ENCODE measurements around the gene MS4A18. TPM values are rescaled to one million over a fixed set of nuclear protein-coding genes. Genes with fewer than 3 reads are reported as not detected.
"Not testable (repeated sequence)": the region's sequence is repeated elsewhere in the genome, so short reads cannot be mapped to it uniquely, and the experiment has no call there.

MS4A18 gene
- total RNA-seq, 1 experiment from 2014 or later = not detected

DNA sequence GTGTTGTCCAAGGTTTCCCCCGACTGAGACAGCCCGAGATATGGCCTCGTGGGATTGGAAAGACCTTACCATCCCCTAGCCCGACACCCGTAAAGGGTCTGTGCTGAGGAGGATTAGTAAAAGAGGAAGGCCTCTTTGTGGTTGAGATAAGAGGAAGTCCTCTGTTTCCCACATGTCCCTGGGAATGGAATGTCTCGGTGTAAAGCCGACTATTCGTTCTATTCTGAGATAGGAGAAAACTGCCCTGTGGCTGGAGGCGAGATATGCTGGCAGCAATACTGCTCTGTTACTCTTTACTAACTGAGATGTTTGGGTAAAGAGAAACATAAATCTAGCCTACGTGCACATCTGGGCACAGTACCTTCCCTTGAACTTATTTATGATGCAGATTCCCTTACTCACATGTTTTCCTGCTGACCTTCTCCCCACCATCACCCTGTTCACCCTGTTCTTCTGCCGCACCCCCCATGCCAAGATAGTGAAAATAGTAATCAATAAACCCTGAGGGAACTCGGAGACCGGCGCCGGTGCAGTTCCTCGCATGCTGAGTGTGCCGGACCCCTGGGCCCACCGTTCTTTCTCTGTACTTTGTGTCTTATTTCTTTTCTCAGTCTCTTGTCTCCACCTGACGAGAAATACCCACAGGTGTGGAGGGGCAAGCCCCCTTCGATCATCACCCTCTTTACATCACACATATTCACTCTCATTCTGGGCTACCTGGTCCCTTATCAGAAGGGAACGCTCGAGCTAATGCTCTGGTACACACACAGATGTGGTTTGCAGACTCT is 35.1 kb downstream of the MS4A18 start:
- H3K9me2 ChIP-seq (ENCODE audit: insufficient read depth); H3K9me3 ChIP-seq (ENCODE audit: control insufficient read depth in 1 of 2, insufficient read depth in 1 of 2, low read depth in 1 of 2, low read length in 2 of 2); BruUV-seq (replicated peaks); POLR2A ChIA-PET; ATAC-seq; H3K27ac ChIP-seq (ENCODE audit: low read depth, low read length); H3K4me1 ChIP-seq (ENCODE audit: control insufficient read depth in 1 of 2, insufficient read depth in 2 of 2, low read length in 2 of 2); RAD21 ChIA-PET (ENCODE audit: low non-redundant PET in 1 of 2, low total read pairs in 2 of 2, uncharacterized antibody in 2 of 2, unreplicated experiment in 2 of 2); H3K9ac ChIP-seq (ENCODE audit: low read length); H3K4me3 ChIP-seq (replicated peaks in 1 of 2; ENCODE audit: low read depth in 1 of 2, low read length in 2 of 2); H3K79me2 ChIP-seq (ENCODE audit: insufficient read depth, low read length); DNase-seq (ENCODE audit: low read depth, low spot score); H3K27me3 ChIP-seq (ENCODE audit: insufficient read depth, low read length); H2AFZ ChIP-seq (ENCODE audit: low read depth, low read length, poor library complexity, severe bottlenecking); H3K36me3 ChIP-seq (ENCODE audit: control insufficient read depth in 1 of 2, insufficient read depth in 2 of 2, low read length in 2 of 2); H4K20me1 ChIP-seq (ENCODE audit: insufficient read depth); CTCF ChIA-PET; H3K4me2 ChIP-seq (ENCODE audit: low read length): not testable (repeated sequence)
- intact Hi-C loops (cut with micrococcal nuclease) = loop anchor here (5.0 kb wide), 1 partner anchor 492 kb away; no protein-coding TSS in a partner anchor

DNA sequence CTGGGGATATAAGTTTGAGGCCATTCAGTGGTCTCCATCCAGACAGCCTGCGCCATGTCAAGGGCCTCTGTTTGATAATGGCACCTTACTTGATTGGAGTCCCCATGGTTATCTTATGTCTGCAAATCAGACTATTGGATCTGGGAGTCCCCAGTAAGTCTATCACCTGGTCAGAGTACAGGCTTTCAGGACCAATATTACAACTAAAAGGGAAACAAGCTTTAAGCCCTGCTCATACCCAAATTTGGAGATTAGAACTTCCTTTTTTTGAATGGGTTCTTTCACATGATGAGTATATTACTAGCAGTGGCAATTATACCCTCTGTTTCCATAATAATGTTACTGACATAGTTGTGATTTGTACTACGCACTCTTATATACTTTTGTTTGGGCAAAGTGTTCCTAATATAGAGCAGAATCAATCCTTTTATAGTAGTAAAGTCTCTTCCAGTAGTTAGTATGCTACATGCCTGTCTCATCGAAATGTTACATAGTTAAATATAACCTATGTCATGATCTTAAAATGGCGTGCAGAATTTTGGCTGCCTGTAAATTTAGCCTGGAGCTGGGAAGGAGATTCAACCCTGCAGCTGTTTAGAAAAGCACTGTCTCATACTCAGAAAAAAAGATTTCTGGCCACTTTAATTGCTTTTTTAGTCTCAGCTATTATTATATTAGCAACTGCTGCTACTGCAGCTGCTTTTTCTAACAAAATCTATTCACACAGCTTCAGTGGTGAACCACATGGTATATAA is 37.1 kb downstream of the MS4A18 start:
- POLR2A ChIA-PET = no interaction called here
- RAD21 ChIA-PET (ENCODE audit: low non-redundant PET in 1 of 2, low total read pairs in 2 of 2, uncharacterized antibody in 2 of 2, unreplicated experiment in 2 of 2) = no interaction called here
- Histone ChIP-seq H3K79me2 (ENCODE audit: insufficient read depth, low read length) (no peaks in the 10 kb centered on the region), H3K4me2 (ENCODE audit: low read length) (no peak overlapping the region), H3K9me2 (ENCODE audit: insufficient read depth) (no peaks in the 10 kb centered on the region), H4K20me1 (ENCODE audit: insufficient read depth) (no peaks in the 10 kb centered on the region), H3K9me3 (ENCODE audit: control insufficient read depth in 1 of 2, insufficient read depth in 1 of 2, low read depth in 1 of 2, low read length in 2 of 2) (no peaks in the 10 kb centered on the region), H2AFZ (ENCODE audit: low read depth, low read length, poor library complexity, severe bottlenecking) (no peak overlapping the region), H3K4me3 (replicated peaks in 1 of 2; ENCODE audit: low read depth in 1 of 2, low read length in 2 of 2) (no peak overlapping the region), H3K9ac (ENCODE audit: low read length) (no peak overlapping the region), H3K27me3 (ENCODE audit: insufficient read depth, low read length) (0 out of 2 replicates have a peak, but pooled peaks cover 5% of the 10 kb centered on the region), H3K4me1 (ENCODE audit: control insufficient read depth in 1 of 2, insufficient read depth in 2 of 2, low read length in 2 of 2) (no peaks in the 10 kb centered on the region), H3K27ac (ENCODE audit: low read depth, low read length) (no peak overlapping the region), H3K36me3 (ENCODE audit: control insufficient read depth in 1 of 2, insufficient read depth in 2 of 2, low read length in 2 of 2) (no peaks in the 10 kb centered on the region)
- intact Hi-C loops (cut with micrococcal nuclease) = no loop called here
- TF ChIP-seq RAD21 (IDR thresholded peaks at IDR 0.05; ENCODE audit: low read depth) (no peak), SP1 (IDR thresholded peaks at IDR 0.05; ENCODE audit: low read depth) (no peak), SIN3A (IDR thresholded peaks at IDR 0.05; ENCODE audit: low read depth) (no peak)
- TF ChIP-seq, protein P1, sequence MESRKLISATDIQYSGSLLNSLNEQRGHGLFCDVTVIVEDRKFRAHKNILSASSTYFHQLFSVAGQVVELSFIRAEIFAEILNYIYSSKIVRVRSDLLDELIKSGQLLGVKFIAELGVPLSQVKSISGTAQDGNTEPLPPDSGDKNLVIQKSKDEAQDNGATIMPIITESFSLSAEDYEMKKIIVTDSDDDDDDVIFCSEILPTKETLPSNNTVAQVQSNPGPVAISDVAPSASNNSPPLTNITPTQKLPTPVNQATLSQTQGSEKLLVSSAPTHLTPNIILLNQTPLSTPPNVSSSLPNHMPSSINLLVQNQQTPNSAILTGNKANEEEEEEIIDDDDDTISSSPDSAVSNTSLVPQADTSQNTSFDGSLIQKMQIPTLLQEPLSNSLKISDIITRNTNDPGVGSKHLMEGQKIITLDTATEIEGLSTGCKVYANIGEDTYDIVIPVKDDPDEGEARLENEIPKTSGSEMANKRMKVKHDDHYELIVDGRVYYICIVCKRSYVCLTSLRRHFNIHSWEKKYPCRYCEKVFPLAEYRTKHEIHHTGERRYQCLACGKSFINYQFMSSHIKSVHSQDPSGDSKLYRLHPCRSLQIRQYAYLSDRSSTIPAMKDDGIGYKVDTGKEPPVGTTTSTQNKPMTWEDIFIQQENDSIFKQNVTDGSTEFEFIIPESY (IDR thresholded peaks at IDR 0.05; ENCODE audit: extremely low read depth, insufficient replicate concordance, low read length) = no peak
- TF ChIP-seq, protein P2, sequence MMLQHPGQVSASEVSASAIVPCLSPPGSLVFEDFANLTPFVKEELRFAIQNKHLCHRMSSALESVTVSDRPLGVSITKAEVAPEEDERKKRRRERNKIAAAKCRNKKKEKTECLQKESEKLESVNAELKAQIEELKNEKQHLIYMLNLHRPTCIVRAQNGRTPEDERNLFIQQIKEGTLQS (IDR thresholded peaks at IDR 0.05) = no peak
- TF ChIP-seq, protein P3, sequence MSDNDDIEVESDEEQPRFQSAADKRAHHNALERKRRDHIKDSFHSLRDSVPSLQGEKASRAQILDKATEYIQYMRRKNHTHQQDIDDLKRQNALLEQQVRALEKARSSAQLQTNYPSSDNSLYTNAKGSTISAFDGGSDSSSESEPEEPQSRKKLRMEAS (IDR thresholded peaks at IDR 0.05) = no peak
- no peak for ATAC-seq
- no peak for DNase-seq (ENCODE audit: low read depth, low spot score)
- no TSS peak for BruUV-seq (replicated peaks)
- CTCF ChIA-PET = interaction anchor here (2.3 to 4.3 kb wide), 2 partner anchors 13 to 398 kb away, joined by 11 to 31 read pairs; no protein-coding TSS in a partner anchor

Data from HCT116 (cell line).